ENCODE measurements around the gene RXRA.

RXRA gene

DNA sequence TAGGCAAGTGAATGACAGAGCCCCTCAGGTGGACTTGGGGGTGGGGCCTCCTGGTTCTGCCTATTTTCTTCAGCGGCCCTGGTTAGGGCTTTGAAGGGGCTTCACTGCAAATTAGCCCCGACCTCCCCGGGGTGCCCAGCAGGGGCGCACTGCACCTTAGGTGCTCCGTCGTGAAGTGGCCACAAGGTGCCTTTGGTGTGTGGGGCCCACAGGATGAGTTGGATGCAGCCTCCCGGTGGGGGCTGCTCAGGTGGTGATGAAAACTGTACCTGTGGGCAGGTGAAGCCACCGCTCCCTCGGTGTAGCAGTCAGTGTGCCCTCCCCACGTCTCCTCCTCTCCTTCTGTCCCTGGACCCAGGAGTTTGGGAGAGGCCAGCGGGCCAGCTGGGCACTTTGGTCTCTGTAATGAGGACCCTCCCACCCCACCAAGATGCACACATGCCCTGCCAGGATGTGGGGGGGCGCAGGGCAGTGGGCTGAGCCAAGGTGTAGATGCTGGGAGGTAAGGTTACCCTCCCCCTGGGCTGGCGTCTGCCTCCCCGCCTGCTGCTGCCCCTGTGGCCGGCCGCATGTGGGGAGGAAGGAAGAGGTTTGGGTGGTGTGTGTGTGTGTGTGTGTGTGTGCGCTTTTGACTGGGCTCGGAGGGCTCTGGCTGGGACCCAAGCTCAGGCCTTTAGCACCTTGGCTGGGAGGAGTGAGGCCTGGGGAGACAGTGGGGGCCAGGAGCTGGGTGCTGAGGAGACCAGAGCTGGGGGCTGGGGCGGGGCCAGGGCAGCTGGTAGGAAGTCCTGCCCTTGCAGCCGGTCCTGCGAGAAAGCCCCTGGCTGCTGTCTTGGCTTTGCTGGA is 55.6 kb downstream of the RXRA start:
- Histone ChIP-seq H3K9ac (ENCODE audit: insufficient read length) (no peak overlapping the region), H3K27ac (no peak overlapping the region), H3K4me3 (no peak overlapping the region), H3K36me3 (ENCODE audit: insufficient read depth, low read length) (no peaks in the 10 kb centered on the region), H3K9me3 (ENCODE audit: low read depth, low read length) (no peaks in the 10 kb centered on the region)
- no peak for TF ChIP-seq FOXP2 (optimal IDR thresholded peaks at IDR 0.05; ENCODE audit: control extremely low read depth, extremely low read length, insufficient read depth)
- TF ChIP-seq POLR2AphosphoS5 (IDR thresholded peaks at IDR 0.05; ENCODE audit: borderline replicate concordance, low read depth, low read length), result no peak
- TF ChIP-seq EZH2 (IDR thresholded peaks at IDR 0.05), result no peak
- DNase-seq (ENCODE audit: low read depth, low spot score), result no peak

DNA sequence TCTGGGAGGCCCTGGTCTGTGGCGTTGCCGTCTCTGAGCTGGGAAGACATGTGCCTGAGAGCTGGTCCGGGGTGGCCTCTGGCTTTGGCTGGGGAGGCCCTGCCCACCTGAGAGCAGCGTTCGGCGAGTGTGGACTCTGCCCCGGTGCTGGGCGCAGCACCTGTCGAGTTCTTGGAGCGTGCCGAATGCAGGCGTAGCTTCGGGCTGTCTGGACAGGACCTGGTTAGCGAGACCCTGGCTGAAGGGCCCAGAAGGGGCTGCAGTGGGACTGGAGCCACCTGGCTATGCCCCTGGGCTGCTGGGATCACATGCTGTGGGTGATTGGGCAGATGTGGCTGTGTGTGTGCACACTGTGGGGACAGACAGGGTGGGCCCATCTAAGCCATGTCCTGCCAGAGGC is 56.5 kb downstream of the RXRA start:
- no peak for TF ChIP-seq POLR2AphosphoS5 (IDR thresholded peaks at IDR 0.05; ENCODE audit: borderline replicate concordance, low read depth, low read length)
- TF ChIP-seq FOXP2 (optimal IDR thresholded peaks at IDR 0.05; ENCODE audit: control extremely low read depth, extremely low read length, insufficient read depth), result no peak
- TF ChIP-seq EZH2 (IDR thresholded peaks at IDR 0.05), result no peak
- no peaks in the 10 kb centered on the region for H3K9me3 ChIP-seq (ENCODE audit: low read depth, low read length)
- H3K9ac ChIP-seq (ENCODE audit: insufficient read length), result no peak overlapping the region
- no peak for DNase-seq (ENCODE audit: low read depth, low spot score)
- no peak overlapping the region for H3K4me3 ChIP-seq
- no peak overlapping the region for H3K27ac ChIP-seq
- H3K36me3 ChIP-seq (ENCODE audit: insufficient read depth, low read length), result no peaks in the 10 kb centered on the region

DNA sequence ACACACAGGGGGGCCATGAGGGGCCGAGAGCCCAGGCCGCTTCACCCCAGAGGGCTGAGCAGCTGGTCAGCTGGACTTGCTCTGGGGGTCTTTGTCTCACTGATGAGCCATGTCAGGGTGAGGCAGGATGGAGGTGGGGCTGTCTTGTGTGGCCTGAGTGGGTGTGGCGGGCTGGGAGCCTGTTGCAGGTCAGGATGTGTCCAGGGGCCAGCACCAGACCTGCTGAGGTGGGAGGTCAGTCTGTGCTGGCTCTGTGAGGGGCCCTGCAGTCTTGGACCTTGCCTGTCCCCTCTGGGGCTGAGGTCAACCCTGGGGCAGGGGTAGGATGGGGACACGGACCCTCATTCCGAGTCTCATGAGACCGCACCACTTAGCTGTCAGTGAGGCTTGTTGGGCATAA is 56.9 kb downstream of the RXRA start:
- Histone ChIP-seq H3K4me3 (no peak overlapping the region), H3K36me3 (ENCODE audit: insufficient read depth, low read length) (no peaks in the 10 kb centered on the region), H3K9ac (ENCODE audit: insufficient read length) (no peak overlapping the region), H3K27ac (no peak overlapping the region), H3K9me3 (ENCODE audit: low read depth, low read length) (no peaks in the 10 kb centered on the region)
- no peak for DNase-seq (ENCODE audit: low read depth, low spot score)
- no peak for TF ChIP-seq POLR2AphosphoS5 (IDR thresholded peaks at IDR 0.05; ENCODE audit: borderline replicate concordance, low read depth, low read length)
- TF ChIP-seq FOXP2 (optimal IDR thresholded peaks at IDR 0.05; ENCODE audit: control extremely low read depth, extremely low read length, insufficient read depth), result no peak
- no peak for TF ChIP-seq EZH2 (IDR thresholded peaks at IDR 0.05)

DNA sequence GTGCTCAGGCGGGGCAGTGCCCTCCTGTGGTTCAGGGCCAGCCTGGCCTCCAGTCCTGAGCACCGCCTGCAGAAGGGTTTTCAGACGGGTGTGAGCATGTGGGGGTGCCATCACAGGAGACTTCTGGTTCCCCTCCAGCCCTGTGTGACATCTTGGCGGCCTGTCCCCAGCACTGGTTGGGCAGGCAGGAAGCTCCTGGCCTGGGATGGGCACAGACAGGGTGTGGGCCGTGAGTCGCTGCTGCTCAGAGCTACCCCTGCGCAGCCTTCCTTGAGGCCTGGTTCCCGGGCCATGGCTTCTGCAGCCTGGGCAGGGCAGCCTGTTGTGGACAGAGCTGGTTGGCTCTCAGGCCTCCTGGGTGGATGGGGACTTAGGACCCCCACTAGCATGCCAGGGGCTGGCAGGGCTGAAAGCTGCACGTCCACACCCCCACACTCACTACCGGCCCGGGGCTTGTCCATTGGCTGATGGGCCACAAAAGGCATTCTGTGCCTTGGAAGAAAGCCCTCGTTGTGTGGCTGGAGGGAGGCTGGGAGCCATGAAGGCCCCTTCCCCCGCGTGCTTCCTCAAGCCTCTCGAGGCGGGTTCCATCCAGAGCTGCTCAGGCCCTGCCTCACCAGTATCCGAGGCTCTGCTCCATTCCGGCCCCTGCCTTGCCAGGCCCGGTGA is 58.7 kb downstream of the RXRA start:
- no peak for DNase-seq (ENCODE audit: low read depth, low spot score)
- Histone ChIP-seq H3K27ac (0 out of 2 replicates have a peak overlapping the region, but pooled peaks have one; percentile 25), H3K36me3 (ENCODE audit: insufficient read depth, low read length) (no peaks in the 10 kb centered on the region), H3K9me3 (ENCODE audit: low read depth, low read length) (no peaks in the 10 kb centered on the region), H3K9ac (ENCODE audit: insufficient read length) (no peak overlapping the region), H3K4me3 (no peak overlapping the region)
- no peak for TF ChIP-seq POLR2AphosphoS5 (IDR thresholded peaks at IDR 0.05; ENCODE audit: borderline replicate concordance, low read depth, low read length)

DNA sequence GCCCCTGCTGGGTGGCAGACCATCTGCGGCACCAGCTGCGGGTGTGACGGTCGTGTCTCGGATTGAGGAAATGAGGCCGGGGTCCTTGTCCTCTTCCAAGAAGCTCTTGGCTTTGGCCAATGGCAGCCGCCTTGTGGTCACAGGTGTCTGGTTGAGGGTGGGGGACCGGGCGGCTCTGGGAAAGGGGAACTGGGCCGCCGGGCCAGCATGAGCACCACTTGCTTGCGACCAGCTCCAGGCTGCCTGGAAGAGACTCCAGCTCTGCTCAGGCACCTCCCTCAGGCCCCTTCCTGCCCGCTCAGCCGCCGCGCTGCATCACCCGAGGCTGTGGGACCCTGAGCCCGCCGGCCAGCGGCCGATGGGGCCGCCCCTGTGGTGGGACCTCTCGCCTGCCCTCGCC is 59.7 kb downstream of the RXRA start:
- Histone ChIP-seq H3K9ac (ENCODE audit: insufficient read length) (no peak overlapping the region), H3K27ac (no peak overlapping the region), H3K4me3 (no peak overlapping the region), H3K36me3 (ENCODE audit: insufficient read depth, low read length) (no peaks in the 10 kb centered on the region), H3K9me3 (ENCODE audit: low read depth, low read length) (no peaks in the 10 kb centered on the region)
- TF ChIP-seq POLR2AphosphoS5 (IDR thresholded peaks at IDR 0.05; ENCODE audit: borderline replicate concordance, low read depth, low read length) (no peak), FOXP2 (optimal IDR thresholded peaks at IDR 0.05; ENCODE audit: control extremely low read depth, extremely low read length, insufficient read depth) (no peak), EZH2 (IDR thresholded peaks at IDR 0.05) (no peak)
- no peak for DNase-seq (ENCODE audit: low read depth, low spot score)

DNA sequence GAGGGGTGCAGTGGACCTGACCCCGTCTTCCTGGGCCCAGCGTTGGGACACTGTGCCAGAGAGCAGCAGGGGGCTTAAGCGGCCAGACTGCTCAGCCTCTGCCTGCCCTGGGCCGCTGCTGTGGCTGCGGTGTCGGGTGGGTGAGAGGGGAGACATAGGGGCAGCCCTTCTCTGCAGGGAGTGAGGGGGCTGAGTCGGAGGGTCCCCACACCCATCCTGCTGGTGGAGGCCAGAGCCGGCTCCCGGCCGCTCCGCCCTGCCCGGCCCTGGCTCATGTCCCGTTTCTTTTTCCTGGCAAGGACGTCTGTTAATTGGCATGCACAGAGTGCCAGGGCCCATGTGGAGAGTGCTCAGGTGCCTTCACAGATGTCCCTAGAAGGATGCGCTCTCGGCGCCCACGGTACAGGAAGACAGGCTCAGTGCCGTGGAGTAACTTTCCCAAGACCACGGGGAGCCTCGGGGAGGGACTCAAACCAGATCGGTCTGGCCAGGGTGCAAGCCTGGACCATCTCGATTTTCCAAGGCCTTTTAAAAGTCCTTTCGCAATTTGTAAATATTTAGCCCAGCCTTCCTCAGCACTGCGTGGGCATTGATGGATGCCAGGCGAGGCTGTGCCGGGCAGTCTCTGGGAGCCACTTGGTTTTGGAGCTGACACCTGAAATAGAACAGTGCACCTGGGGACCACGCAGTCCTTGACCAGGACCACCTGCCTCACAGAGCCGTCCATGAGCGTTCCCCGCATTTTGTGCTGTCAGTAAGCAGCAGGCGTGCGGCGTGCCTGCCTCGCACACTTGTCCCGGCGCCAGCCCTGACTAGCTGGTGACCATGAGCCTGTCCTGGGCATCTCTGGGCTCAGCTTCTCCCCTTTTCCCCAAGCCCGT is 60.9 kb downstream of the RXRA start:
- Histone ChIP-seq H3K4me3 (no peak overlapping the region), H3K36me3 (ENCODE audit: insufficient read depth, low read length) (no peaks in the 10 kb centered on the region), H3K9me3 (ENCODE audit: low read depth, low read length) (no peaks in the 10 kb centered on the region), H3K27ac (no peak overlapping the region), H3K9ac (ENCODE audit: insufficient read length) (no peak overlapping the region)
- no peak for TF ChIP-seq FOXP2 (optimal IDR thresholded peaks at IDR 0.05; ENCODE audit: control extremely low read depth, extremely low read length, insufficient read depth)
- TF ChIP-seq EZH2 (IDR thresholded peaks at IDR 0.05), result no peak
- no peak for TF ChIP-seq POLR2AphosphoS5 (IDR thresholded peaks at IDR 0.05; ENCODE audit: borderline replicate concordance, low read depth, low read length)
- no peak for DNase-seq (ENCODE audit: low read depth, low spot score)

DNA sequence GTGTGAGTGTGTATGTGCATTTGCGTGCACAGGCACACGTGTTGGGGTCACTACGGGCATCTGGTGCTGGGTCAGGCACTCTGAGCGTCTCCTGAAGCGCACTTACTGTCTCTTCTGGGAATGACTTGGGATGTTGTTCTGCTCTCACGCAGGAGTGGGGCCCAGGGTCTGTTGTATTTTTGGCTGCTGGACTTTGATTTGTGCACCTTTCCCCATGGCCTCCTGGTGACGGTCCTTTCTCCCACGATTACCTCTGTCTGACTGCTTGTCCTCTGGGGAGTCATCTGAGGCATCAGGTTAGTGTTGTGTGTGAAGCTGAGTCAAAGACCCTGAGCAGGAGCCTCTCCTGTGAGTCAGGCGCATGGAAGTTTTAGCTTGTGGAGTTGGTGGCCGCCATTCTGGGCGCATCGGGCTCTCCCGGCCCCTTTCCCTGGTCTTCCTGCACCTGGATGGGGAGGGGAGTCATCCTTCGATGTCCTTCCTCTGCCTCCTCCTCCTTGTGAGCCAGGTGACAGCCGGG is 62.1 kb downstream of the RXRA start:
- Histone ChIP-seq H3K9me3 (ENCODE audit: low read depth, low read length) (no peaks in the 10 kb centered on the region), H3K36me3 (ENCODE audit: insufficient read depth, low read length) (no peaks in the 10 kb centered on the region), H3K9ac (ENCODE audit: insufficient read length) (no peak overlapping the region), H3K27ac (no peak overlapping the region), H3K4me3 (no peak overlapping the region)
- DNase-seq (ENCODE audit: low read depth, low spot score), result no peak
- TF ChIP-seq FOXP2 (optimal IDR thresholded peaks at IDR 0.05; ENCODE audit: control extremely low read depth, extremely low read length, insufficient read depth), result no peak
- TF ChIP-seq EZH2 (IDR thresholded peaks at IDR 0.05), result no peak
- TF ChIP-seq POLR2AphosphoS5 (IDR thresholded peaks at IDR 0.05; ENCODE audit: borderline replicate concordance, low read depth, low read length), result no peak

DNA sequence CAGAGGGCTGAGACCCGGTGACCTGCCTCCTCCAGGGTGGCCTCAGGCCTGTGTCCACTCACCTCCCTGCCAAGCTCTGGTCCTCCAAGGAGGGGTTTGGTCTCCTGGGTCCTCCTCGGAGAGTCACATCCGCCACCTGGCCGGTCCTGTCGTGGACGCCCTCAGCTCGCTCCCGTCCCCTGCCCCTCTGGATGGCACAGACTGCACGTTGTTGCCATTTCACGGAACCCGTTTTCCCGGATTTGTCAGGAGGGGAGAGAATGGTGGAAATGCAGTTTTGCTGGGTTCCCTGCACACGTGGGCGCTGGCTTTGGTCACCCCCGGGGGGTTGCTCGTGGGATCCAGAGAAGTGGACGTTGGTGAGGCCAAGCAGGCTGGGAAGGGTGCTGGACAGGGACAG is 62.7 kb downstream of the RXRA start:
- no peak for DNase-seq (ENCODE audit: low read depth, low spot score)
- no peak overlapping the region for H3K4me3 ChIP-seq
- H3K9me3 ChIP-seq (ENCODE audit: low read depth, low read length), result no peaks in the 10 kb centered on the region
- no peak overlapping the region for H3K27ac ChIP-seq
- H3K36me3 ChIP-seq (ENCODE audit: insufficient read depth, low read length), result no peaks in the 10 kb centered on the region
- no peak overlapping the region for H3K9ac ChIP-seq (ENCODE audit: insufficient read length)
- TF ChIP-seq POLR2AphosphoS5 (IDR thresholded peaks at IDR 0.05; ENCODE audit: borderline replicate concordance, low read depth, low read length) (no peak), EZH2 (IDR thresholded peaks at IDR 0.05) (no peak)
